ENCODE data around the gene MIA. TPM values are rescaled to one million over a fixed set of nuclear protein-coding genes. Genes with fewer than 3 reads are reported as not detected.

Gene MIA
- total and polyA plus RNA-seq, 2 of the 4 experiments (the other 2 are of a cell fraction), result 0.44 TPM; not detected in 1

Other genes with a start within 250 kb of the MIA start
- gene SHKBP1, start 198.6 kb upstream of the MIA start, total RNA-seq (2012; rRNA removed), result 15.6 and 16.1 TPM in 2 replicates
- gene SHKBP1, start 198.6 kb upstream of the MIA start, polyA plus RNA-seq (2012; rRNA removed), result 94.0 and 108 TPM in 2 replicates
- gene LTBP4, start 174.2 kb upstream of the MIA start, total RNA-seq (2012; rRNA removed), result 4.4 and 14.7 TPM in 2 replicates
- gene LTBP4, start 174.2 kb upstream of the MIA start, polyA plus RNA-seq (2012; rRNA removed), result 61.6 and 70.3 TPM in 2 replicates
- 6.3 and 6.9 TPM in 2 replicates for gene NUMBL, start 84.9 kb upstream of the MIA start, total RNA-seq (2012; rRNA removed)
- gene NUMBL, start 84.9 kb upstream of the MIA start, polyA plus RNA-seq (2012; rRNA removed), result 29.0 and 29.8 TPM in 2 replicates
- 14.2 and 14.9 TPM in 2 replicates for gene COQ8B, start 58.6 kb upstream of the MIA start, total RNA-seq (2012; rRNA removed)
- 23.2 and 23.5 TPM in 2 replicates for gene COQ8B, start 58.6 kb upstream of the MIA start, polyA plus RNA-seq (2012; rRNA removed)
- 7.7 and 8.6 TPM in 2 replicates for gene ITPKC, start 58.4 kb upstream of the MIA start, total RNA-seq (2012; rRNA removed)
- 8.6 and 9.4 TPM in 2 replicates for gene ITPKC, start 58.4 kb upstream of the MIA start, polyA plus RNA-seq (2012; rRNA removed)
- 0.28 and 0.54 TPM in 2 replicates for gene ACTMAP, start 25.0 kb upstream of the MIA start, total RNA-seq (2012; rRNA removed)
- 4.9 and 5.4 TPM in 2 replicates for gene ACTMAP, start 25.0 kb upstream of the MIA start, polyA plus RNA-seq (2012; rRNA removed)
- 28.3 and 30.3 TPM in 2 replicates for gene SNRPA, start 24.3 kb upstream of the MIA start, total RNA-seq (2012; rRNA removed)
- gene SNRPA, start 24.3 kb upstream of the MIA start, polyA plus RNA-seq (2012; rRNA removed), result 81.3 and 158 TPM in 2 replicates
- gene RAB4B, start 2.7 kb downstream of the MIA start, total RNA-seq (2012; rRNA removed), result 7.9 and 8.3 TPM in 2 replicates
- 21.4 and 25.9 TPM in 2 replicates for gene RAB4B, start 2.7 kb downstream of the MIA start, polyA plus RNA-seq (2012; rRNA removed)
- 50.5 and 54.1 TPM in 2 replicates for gene EGLN2, start 23.7 kb downstream of the MIA start, total RNA-seq (2012; rRNA removed)
- gene EGLN2, start 23.7 kb downstream of the MIA start, polyA plus RNA-seq (2012; rRNA removed), result 60.2 and 62.7 TPM in 2 replicates
- gene CYP2A6, start 74.9 kb downstream of the MIA start, total RNA-seq (2012; rRNA removed), result not detected in 2 replicates
- not detected in 2 replicates for gene CYP2A6, start 74.9 kb downstream of the MIA start, polyA plus RNA-seq (2012; rRNA removed)
- not detected in 2 replicates for gene CYP2A7, start 106.7 kb downstream of the MIA start, total RNA-seq (2012; rRNA removed)
- gene CYP2A7, start 106.7 kb downstream of the MIA start, polyA plus RNA-seq (2012; rRNA removed), result not detected in 2 replicates
- not detected in 2 replicates for gene CYP2B6, start 215.8 kb downstream of the MIA start, total RNA-seq (2012; rRNA removed)
- not detected in 2 replicates for gene CYP2B6, start 215.8 kb downstream of the MIA start, polyA plus RNA-seq (2012; rRNA removed)